GM21825 (cell line): ENCODE data around the gene PCDHGA7.
"Not testable (repeated sequence)": the region's sequence is repeated elsewhere in the genome, so short reads cannot be mapped to it uniquely, and the experiment has no call there.

Experiments used
- ATAC-seq: cut with Tn5 transposase; IDR thresholded peaks from one replicate; pipeline ENCODE4 v1.9.1; 2021; ENCODE audit warnings: mild to moderate bottlenecking, moderate library complexity; ENCODE audit not compliant: unreplicated experiment

PCDHGA7 gene

DNA sequence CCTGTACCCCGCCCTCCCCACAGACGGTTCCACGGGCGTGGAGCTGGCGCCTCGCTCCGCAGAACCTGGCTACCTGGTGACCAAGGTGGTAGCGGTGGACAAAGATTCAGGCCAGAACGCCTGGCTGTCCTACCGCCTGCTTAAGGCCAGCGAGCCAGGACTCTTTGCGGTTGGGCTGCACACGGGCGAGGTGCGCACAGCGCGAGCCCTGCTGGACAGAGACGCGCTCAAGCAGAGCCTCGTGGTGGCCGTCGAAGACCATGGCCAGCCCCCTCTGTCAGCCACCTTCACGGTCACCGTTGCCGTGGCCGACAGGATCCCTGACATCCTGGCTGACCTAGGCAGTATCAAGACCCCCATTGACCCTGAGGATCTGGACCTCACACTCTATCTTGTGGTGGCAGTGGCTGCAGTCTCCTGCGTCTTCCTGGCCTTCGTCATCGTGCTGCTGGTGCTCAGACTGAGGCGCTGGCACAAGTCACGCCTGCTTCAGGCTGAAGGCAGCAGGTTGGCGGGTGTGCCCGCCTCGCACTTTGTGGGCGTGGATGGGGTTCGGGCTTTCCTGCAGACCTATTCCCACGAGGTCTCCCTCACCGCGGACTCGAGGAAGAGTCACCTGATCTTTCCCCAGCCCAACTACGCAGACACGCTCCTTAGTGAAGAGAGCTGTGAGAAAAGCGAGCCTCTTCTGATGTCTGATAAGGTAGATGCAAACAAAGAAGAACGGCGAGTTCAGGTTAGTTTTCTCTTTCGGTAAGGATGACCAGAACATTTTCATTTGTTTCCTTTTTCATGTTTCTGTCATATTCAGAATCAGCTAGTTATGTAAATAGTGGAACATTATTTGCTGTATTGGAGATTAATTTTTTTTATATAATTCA is 16.3 kb upstream of the PCDHGA7 start:
- no peak for ATAC-seq

DNA sequence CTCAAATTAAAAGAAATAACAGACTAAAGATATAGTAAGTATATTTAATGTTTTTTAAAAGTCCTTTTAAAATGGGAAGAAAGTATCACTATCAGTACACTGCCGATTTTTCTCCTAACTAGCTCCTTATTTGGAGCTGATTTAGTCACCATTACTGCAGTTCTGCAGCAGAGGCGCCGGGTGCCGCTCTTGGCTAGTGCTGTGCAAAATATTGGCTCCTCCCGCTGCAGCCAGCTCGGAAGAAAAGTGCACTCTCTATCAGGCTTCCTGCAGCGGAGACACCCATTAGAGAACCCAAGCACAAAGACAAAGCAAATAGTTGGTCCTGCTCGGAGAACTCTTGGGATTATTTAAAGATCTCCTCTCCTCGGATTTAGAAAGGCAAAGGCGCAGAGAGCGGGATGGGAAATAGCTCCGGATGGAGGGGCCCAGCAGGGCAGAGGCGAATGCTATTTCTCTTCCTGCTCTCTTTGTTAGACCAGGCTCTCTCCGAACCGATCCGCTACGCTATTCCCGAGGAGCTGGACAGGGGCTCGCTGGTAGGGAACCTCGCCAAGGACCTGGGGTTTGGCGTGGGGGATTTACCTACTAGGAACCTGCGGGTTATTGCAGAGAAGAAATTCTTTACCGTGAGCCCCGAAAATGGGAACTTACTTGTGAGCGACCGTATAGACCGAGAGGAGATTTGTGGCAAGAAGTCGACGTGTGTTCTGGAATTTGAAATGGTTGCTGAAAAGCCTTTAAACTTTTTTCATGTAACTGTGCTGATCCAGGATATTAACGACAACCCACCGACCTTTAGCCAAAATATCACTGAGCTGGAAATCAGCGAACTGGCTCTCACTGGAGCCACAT is 12.3 kb upstream of the PCDHGA7 start, which contains the start of gene PCDHGB3:
PCDHGB3 (plus strand) TSS at position 249 of the 855 bp plus-strand sequence; CDS start at position 402, 153 bp downstream.
- ATAC-seq, result peak; percentile 70

DNA sequence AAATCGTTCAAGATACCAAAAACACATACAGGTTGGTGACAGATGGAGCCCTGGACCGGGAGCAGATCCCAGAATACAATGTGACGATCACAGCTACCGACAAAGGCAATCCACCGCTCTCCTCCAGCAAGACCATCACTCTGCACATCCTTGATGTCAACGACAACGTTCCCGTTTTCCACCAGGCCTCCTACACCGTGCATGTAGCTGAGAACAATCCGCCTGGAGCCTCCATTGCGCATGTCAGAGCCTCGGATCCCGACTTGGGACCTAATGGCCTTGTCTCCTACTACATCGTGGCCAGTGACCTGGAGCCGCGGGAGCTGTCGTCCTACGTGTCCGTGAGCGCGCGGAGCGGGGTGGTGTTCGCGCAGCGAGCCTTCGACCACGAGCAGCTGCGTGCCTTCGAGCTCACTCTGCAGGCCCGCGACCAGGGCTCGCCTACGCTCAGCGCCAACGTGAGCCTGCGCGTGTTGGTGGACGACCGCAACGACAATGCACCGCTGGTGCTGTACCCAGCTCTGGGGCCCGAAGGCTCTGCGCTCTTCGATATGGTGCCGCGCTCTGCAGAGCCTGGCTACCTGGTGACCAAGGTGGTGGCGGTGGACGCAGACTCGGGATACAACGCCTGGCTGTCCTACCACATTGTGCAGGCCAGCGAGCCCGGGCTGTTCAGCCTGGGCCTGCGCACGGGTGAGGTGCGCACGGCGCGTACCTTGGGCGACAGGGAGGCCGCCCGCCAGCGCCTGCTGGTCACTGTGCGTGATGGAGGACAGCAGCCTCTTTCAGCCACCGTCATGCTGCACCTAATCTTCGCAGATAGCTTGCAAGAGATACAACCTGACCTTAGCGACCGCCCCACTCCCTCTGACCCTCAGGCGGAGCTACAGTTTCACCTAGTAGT is 10.7 kb upstream of the PCDHGA7 start:
- ATAC-seq, result no peak

DNA sequence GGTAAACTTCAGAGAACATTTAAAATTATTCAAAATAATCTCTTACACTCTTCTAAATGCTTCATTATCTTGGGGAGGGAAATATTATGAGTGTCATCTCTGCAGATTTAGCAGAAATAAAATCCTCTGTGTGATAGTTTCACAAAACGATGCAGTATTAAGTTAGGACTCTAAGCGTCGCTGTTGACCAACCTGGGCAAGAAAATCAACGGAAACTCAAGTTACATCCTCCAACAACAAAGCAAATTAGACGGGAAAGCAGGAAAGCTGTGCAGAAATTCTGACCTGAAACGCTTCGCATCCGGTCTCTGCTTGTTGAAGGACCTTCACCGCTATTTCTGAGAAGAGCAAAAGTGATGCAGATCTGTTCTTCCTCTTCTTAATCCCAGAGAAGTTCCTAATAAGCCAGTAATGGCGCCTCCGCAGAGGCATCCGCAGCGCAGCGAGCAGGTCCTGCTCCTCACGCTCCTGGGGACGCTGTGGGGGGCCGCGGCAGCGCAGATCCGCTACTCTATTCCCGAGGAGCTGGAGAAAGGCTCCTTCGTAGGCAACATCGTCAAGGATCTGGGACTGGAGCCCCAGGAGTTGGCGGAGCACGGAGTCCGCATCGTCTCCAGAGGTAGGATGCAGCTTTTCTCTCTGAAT is 8.7 kb upstream of the PCDHGA7 start, which contains the start of gene PCDHGA6:
PCDHGA6 (plus strand) TSS at position 219 of the 645 bp plus-strand sequence; CDS start at position 412, 193 bp downstream.
- no peak for ATAC-seq

DNA sequence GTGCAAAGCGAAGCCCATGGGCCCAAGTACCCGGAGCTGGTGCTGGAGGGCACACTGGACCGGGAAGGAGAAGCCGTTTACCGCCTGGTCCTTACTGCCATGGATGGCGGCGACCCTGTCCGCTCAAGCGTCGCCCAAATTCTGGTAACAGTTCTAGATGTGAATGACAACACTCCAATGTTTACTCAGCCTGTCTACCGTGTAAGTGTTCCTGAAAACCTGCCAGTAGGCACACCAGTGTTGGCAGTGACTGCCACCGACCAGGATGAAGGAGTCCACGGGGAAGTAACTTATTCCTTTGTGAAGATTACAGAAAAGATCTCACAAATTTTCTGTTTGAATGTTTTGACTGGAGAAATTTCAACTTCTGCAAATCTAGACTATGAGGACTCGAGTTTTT is 7.9 kb upstream of the PCDHGA7 start:
- no peak for ATAC-seq

DNA sequence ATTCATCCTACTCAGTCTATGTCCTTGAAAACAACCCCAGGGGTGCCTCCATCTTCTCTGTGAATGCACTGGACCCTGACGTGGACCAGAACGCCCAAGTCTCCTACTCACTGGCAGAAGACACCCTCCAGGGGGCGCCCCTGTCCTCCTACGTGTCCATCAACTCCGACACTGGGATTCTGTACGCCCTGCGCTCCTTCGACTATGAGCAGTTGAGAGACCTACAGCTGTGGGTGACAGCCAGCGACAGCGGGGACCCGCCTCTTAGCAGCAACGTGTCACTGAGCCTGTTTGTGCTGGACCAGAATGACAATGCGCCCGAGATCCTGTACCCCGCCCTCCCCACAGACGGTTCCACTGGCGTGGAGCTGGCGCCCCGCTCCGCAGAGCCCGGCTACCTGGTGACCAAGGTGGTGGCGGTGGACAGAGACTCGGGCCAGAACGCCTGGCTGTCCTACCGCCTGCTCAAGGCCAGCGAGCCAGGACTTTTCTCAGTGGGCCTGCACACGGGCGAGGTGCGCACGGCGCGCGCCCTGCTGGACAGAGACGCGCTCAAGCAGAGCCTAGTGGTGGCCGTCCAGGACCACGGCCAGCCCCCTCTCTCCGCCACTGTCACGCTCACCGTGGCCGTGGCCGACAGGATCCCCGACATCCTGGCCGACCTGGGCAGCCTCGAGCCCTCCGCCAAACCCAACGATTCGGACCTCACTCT is 6.9 kb upstream of the PCDHGA7 start:
- ATAC-seq, result not testable (repeated sequence)

DNA sequence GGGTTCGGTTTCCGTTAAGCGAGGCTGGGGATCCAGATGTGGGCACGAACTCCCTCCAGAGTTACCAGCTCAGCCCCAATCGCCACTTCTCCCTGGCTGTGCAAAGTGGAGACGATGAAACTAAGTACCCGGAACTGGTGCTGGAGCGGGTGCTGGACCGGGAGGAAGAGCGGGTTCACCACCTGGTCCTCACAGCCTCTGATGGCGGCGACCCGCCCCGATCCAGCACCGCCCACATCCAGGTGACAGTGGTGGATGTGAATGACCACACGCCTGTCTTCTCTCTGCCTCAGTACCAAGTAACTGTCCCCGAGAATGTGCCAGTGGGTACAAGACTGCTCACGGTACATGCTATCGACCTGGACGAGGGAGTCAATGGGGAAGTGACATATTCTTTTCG is 803 bp downstream of the PCDHGA7 start:
- ATAC-seq, result no peak

DNA sequence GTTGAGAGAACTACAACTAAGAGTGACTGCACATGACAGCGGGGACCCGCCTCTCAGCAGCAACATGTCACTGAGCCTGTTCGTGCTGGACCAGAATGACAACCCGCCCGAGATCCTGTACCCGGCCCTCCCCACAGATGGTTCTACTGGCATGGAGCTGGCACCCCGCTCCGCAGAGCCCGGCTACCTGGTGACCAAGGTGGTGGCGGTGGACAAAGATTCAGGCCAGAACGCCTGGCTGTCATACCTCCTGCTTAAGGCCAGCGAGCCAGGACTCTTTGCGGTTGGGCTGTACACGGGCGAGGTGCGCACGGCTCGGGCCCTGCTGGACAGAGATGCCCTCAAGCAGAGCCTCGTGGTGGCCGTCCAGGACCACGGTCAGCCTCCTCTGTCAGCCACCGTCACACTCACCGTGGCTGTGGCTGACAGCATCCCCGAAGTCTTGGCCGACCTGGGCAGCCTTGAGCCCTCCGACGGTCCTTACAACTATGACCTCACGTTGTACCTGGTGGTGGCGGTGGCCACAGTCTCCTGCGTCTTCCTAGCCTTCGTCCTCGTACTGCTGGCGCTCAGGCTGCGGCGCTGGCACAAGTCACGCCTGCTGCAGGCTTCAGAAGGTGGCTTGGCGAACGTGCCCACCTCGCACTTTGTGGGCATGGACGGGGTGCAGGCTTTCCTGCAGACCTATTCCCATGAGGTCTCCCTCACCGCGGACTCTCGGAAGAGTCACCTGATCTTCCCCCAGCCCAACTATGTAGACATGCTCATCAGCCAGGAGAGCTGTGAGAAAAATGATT is 2.1 kb downstream of the PCDHGA7 start:
- ATAC-seq, result no peak

DNA sequence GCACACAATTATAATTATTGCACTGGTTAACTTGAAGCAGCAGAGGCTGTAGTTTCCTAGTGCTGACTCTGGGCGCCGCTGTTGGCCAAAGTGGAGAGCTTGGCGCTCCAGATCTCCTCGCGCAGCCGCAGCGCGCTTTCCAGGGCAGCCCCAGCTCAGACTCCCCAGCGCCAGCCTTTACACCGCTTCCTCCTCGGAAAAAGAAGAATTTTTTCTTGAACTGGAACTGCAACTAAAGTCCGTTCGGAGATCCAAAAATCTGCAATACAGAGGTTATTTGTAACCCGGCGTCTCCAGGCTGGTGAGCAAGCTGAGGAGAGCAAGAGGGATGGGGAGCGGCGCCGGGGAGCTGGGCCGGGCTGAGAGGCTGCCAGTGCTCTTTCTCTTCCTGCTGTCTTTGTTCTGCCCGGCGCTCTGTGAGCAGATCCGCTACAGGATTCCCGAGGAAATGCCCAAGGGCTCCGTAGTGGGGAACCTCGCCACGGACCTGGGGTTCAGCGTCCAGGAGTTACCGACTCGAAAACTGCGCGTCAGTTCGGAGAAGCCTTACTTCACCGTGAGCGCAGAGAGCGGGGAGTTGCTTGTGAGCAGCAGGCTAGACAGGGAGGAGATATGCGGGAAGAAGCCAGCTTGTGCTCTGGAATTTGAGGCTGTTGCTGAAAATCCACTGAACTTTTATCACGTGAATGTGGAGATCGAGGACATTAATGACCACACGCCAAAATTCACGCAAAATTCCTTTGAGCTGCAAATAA is 5.2 kb downstream of the PCDHGA7 start, which contains the start of gene PCDHGB4:
PCDHGB4 (plus strand) TSS at position 142 of the 755 bp plus-strand sequence; CDS start at position 329, 187 bp downstream.
- ATAC-seq, result peak; percentile 60

DNA sequence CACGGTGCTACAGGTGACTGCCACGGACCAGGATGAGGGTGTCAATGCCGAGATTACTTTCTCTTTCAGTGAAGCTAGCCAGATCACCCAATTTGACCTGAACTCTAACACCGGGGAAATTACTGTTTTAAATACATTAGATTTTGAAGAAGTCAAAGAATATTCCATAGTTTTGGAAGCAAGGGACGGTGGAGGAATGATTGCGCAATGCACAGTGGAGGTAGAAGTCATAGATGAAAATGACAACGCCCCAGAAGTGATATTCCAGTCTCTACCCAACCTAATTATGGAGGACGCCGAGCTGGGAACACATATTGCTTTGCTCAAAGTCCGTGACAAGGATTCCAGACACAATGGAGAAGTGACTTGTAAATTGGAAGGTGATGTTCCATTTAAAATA is 6.1 kb downstream of the PCDHGA7 start:
- ATAC-seq, result no peak

DNA sequence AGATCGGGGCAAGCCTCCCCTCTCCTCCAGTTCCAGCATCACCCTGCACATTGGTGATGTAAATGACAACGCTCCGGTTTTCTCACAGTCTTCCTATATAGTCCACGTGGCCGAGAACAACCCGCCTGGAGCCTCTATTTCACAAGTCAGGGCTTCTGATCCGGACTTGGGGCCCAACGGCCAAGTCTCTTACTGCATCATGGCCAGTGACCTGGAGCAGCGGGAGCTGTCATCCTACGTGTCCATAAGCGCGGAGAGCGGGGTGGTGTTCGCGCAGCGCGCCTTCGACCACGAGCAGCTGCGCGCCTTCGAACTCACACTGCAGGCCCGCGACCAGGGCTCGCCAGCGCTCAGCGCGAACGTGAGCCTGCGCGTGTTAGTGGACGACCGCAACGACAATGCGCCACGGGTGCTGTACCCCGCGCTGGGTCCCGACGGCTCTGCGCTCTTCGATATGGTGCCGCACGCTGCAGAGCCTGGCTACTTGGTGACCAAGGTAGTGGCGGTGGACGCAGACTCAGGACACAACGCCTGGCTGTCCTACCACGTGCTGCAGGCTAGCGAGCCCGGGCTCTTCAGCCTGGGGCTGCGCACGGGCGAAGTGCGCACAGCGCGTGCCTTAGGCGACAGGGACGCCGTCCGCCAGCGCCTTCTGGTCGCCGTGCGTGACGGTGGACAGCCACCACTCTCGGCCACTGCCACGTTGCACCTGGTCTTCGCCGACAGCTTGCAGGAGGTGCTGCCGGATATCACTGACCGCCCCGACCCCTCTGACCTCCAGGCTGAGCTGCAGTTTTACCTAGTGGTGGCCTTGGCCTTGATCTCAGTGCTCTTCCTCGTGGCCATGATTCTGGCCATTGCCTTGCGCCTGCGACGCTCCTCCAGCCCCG is 6.9 kb downstream of the PCDHGA7 start:
- ATAC-seq, result no peak

DNA sequence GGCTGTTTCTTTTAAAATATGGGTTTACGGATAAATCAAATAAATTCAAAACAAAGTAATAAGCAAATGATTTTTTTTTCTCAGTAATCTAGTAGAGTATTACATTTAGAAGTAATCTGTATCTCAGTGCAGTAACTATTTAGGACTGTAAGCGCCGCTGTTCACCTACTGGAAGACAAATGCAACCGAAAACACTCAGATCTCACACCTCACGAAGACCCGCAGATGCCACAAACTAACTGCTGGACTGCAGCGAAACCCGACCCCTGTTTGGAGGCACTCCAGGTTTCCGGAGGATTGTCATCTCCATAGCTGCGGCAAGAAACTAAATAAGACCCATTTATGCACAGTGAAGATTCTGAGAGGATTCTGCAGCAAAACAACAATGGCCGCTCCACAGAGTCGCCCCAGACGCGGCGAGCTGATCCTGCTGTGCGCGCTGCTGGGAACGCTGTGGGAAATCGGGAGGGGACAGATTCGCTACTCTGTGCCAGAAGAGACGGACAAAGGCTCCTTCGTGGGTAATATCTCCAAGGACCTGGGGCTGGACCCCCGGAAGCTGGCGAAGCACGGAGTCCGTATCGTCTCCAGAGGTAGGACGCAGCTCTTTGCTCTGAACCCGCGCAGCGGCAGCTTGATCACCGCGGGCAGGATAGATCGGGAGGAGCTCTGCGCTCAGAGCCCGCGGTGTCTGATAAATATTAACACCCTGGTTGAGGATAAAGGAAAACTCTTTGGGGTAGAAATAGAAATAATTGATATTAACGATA is 10.1 kb downstream of the PCDHGA7 start, which contains the start of gene PCDHGA8:
PCDHGA8 (plus strand) TSS at position 205 of the 770 bp plus-strand sequence; CDS start at position 386, 181 bp downstream.
- ATAC-seq, result no peak

DNA sequence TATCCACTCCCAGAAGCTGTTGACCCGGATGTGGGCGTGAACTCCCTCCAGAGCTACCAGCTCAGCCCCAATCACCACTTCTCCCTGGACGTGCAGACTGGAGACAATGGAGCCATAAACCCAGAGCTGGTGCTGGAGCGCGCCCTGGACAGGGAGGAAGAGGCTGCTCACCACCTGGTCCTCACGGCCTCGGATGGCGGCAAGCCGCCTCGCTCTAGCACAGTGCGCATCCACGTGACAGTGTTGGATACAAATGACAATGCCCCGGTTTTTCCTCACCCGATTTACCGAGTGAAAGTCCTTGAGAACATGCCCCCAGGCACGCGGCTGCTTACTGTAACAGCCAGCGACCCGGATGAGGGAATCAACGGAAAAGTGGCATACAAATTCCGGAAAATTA is 10.7 kb downstream of the PCDHGA7 start:
- ATAC-seq, result no peak

DNA sequence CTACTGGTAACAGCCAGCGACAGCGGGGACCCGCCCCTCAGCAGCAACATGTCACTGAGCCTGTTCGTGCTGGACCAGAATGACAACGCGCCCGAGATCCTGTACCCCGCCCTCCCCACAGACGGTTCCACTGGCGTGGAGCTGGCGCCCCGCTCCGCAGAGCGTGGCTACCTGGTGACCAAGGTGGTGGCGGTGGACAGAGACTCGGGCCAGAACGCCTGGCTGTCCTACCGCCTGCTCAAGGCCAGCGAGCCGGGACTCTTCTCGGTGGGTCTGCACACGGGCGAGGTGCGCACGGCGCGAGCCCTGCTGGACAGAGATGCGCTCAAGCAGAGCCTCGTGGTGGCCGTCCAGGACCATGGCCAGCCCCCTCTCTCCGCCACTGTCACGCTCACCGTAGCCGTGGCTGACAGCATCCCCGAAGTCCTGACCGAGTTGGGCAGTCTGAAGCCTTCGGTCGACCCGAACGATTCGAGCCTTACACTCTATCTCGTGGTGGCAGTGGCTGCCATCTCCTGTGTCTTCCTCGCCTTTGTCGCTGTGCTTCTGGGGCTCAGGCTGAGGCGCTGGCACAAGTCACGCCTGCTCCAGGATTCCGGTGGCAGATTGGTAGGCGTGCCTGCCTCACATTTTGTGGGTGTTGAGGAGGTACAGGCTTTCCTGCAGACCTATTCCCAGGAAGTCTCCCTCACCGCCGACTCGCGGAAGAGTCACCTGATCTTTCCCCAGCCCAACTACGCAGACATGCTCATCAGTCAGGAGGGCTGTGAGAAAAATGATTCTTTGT is 12.1 kb downstream of the PCDHGA7 start:
- not testable (repeated sequence) for ATAC-seq
